Sigmoid colon (tissue), 4 donors: Measurements from ENCODE around the gene FHDC1.

ENCODE experiments used
- EP300 ChIP-seq, 4 donors: sonication (generic); formaldehyde crosslinking; IDR thresholded peaks; one replicate each; pipeline ENCODE4 v1.6.1; 2017; ENCODE audit warnings: antibody characterized with exemption in 4 of 4
- POLR2A ChIP-seq, 2 donors: fragments of 450-650 bp; IDR thresholded peaks; one replicate each; pipeline ENCODE4 v1.6.1; 2016; ENCODE audit warnings: antibody characterized with exemption in 2 of 2, mild to moderate bottlenecking in 2 of 2, moderate library complexity in 2 of 2
- POLR2AphosphoS5 ChIP-seq, 4 donors: sonication (generic); formaldehyde crosslinking; IDR thresholded peaks; one replicate each; pipeline ENCODE4 v1.6.1; 2017; ENCODE audit warnings: antibody characterized with exemption in 4 of 4
- TF ChIP-seq, protein P1 (sequence below), 4 experiments: fragments of 450-650 bp in 3 of 4; fragments of 200-600 bp in 1 of 4; IDR thresholded peaks; one replicate each; pipeline ENCODE4 v1.5.1; 2016 to 2019; ENCODE audit warnings: antibody characterized with exemption in 4 of 4, mild to moderate bottlenecking in 3 of 4, moderate library complexity in 2 of 4

DNA sequence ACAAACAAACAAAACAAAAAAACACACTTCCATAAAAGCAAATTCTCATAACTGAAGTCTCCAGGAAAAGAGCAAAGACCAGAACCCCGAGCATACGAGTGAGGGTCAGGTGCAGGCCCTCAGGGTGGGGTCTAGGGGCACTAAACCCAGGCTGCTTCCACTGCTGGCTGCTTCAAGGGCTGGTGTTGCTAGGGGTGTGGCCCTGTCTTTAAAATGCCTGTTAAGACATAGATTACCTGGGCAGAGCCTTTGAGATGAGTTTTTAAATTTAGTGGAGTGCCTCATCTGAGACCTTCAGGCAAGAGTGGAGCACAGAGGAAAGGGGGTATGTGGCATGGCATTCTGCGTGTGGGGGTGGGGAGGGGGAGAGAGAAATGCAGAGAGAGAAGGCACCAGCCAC, 87.0 kb downstream of the FHDC1 start:
- TF ChIP-seq EP300 (IDR thresholded peaks at IDR 0.05) (no peak), POLR2AphosphoS5 (IDR thresholded peaks at IDR 0.05) (no peak), POLR2A (IDR thresholded peaks at IDR 0.05) (no peak)
- TF ChIP-seq, protein P1, sequence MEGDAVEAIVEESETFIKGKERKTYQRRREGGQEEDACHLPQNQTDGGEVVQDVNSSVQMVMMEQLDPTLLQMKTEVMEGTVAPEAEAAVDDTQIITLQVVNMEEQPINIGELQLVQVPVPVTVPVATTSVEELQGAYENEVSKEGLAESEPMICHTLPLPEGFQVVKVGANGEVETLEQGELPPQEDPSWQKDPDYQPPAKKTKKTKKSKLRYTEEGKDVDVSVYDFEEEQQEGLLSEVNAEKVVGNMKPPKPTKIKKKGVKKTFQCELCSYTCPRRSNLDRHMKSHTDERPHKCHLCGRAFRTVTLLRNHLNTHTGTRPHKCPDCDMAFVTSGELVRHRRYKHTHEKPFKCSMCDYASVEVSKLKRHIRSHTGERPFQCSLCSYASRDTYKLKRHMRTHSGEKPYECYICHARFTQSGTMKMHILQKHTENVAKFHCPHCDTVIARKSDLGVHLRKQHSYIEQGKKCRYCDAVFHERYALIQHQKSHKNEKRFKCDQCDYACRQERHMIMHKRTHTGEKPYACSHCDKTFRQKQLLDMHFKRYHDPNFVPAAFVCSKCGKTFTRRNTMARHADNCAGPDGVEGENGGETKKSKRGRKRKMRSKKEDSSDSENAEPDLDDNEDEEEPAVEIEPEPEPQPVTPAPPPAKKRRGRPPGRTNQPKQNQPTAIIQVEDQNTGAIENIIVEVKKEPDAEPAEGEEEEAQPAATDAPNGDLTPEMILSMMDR (IDR thresholded peaks at IDR 0.05), result no peak
